Rectal smooth muscle tissue (tissue), 1 donor: ENCODE measurements around the gene KAT6B.
A peak's percentile ranks its signal among the peaks of the same experiment; 100 is the strongest.

Experiments used
- H3K27ac ChIP-seq: one replicate; pipeline ENCODE4 v1.7.0; 2013; ENCODE audit warnings: low read depth, low read length, inconsistent platforms
- H3K27me3 ChIP-seq: one replicate; pipeline ENCODE4 v1.7.0; 2013; ENCODE audit warnings: low read length; ENCODE audit not compliant: control insufficient read depth, insufficient read depth
- H3K36me3 ChIP-seq: one replicate; pipeline ENCODE4 v1.7.0; 2013; ENCODE audit warnings: low read length; ENCODE audit not compliant: control insufficient read depth, insufficient read depth
- H3K4me1 ChIP-seq: one replicate; pipeline ENCODE4 v1.7.0; 2013; ENCODE audit warnings: low read length; ENCODE audit not compliant: control insufficient read depth, insufficient read depth
- H3K4me3 ChIP-seq: one replicate; pipeline ENCODE4 v1.7.0; 2013; ENCODE audit warnings: low read length
- H3K9ac ChIP-seq: one replicate; pipeline ENCODE4 v1.7.0; 2013; ENCODE audit warnings: low read length

Gene KAT6B

GRCh38 chr10:75012471-75012870, 186.1 kb downstream of the KAT6B start:
- Histone ChIP-seq H3K36me3 (peaks cover 4% of the 10 kb centered on the region), H3K27ac (no peak overlapping the region), H3K4me1 (peaks cover 6% of the 10 kb centered on the region), H3K4me3 (no peak overlapping the region), H3K27me3 (no peaks in the 10 kb centered on the region), H3K9ac (no peak overlapping the region)

- no peaks in the 10 kb centered on the region for H3K27me3 ChIP-seq
- H3K4me3 ChIP-seq = no peak overlapping the region
- H3K4me1 ChIP-seq = peaks cover 6% of the 10 kb centered on the region
- H3K9ac ChIP-seq = no peak overlapping the region
- H3K27ac ChIP-seq = no peak overlapping the region
- peaks cover 4% of the 10 kb centered on the region for H3K36me3 ChIP-seq
Observed at GRCh38 chr10:75013007-75013406, 186.6 kb downstream of the KAT6B start.

DNA sequence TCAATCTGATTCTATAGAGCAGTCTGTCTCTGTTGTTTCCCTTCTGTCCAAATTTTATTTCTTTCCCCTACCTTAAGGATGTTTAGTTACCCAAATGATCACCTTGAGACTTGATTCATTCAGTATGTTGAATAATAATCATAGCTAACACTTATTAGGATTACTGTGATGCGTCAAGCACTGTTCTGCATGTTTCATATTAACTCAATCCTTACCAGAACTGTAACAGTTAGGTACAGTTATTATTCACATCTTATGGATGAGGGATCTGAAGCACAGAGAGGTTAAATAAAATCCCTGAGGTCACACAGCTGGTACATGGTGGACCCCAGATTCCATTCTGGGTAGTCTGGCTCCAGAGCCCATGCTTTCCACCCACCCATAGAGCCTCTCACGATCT, 187.1 kb downstream of the KAT6B start:
- Histone ChIP-seq H3K27ac (no peak overlapping the region), H3K36me3 (peaks cover 4% of the 10 kb centered on the region), H3K4me3 (no peak overlapping the region)

DNA sequence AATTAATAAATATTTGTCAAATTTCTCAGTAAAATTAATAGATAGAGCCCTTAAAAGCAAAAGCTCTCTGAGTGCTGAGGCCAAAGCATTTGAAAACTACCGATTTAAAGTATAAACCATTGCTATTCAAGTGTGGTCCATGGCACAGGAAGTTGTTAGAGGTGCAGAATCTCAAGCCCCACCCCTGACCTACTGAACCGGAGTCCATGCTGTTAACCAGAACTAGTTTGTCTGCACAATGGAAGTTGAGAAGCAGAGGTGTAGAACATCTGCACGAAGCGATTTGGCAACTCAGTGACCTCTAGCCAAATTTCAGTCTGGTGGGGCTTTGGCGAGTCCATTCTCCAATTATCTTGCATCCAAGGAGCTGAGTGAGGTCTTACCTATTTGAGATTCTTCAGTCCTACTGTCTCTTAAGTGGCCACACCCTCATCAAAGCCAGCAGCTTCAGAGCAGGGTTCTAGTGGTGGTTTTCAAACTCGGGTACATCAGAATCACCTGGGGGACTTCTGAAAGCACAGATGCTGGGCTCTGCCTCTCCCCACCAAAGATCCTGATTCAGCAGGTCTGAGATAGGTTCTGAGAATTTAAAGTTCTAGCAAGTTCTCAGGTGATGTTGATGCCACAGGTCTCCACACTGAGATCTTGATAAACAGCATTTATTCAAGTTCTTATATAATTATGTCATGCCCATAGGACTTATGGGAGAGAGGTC, 188.3 kb downstream of the KAT6B start:
- Histone ChIP-seq H3K9ac (no peak overlapping the region), H3K4me3 (no peak overlapping the region), H3K27me3 (no peaks in the 10 kb centered on the region), H3K4me1 (peaks cover 8% of the 10 kb centered on the region), H3K27ac (no peak overlapping the region), H3K36me3 (peaks cover 4% of the 10 kb centered on the region)

More for the DNA sequence above, 187.1 kb downstream of the KAT6B start:
- H3K27me3 ChIP-seq = no peaks in the 10 kb centered on the region
- no peak overlapping the region for H3K9ac ChIP-seq
- peaks cover 6% of the 10 kb centered on the region for H3K4me1 ChIP-seq

DNA sequence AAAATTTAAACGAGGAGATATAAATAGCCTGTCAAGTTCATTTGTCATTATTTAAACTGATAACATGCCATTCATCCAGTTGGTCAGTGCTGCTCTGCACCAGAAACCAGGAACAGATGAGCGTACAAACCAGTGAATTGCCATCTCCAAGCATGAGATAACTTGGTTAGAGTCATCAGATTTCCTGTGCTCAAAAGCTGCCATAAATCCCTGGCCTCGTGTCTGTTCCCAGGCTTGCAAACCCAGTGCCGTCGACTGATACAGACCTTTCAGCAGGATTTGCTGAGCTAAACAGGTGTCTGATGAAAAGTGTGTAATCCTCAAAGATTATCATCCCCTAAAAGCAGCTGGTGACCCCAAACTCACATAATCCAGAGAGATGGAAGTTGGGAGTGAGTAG, 189.0 kb downstream of the KAT6B start:
- H3K36me3 ChIP-seq = peaks cover 4% of the 10 kb centered on the region
- H3K27ac ChIP-seq = no peak overlapping the region
- H3K9ac ChIP-seq = no peak overlapping the region
- peaks cover 8% of the 10 kb centered on the region for H3K4me1 ChIP-seq
- H3K27me3 ChIP-seq = no peaks in the 10 kb centered on the region
- no peak overlapping the region for H3K4me3 ChIP-seq

DNA sequence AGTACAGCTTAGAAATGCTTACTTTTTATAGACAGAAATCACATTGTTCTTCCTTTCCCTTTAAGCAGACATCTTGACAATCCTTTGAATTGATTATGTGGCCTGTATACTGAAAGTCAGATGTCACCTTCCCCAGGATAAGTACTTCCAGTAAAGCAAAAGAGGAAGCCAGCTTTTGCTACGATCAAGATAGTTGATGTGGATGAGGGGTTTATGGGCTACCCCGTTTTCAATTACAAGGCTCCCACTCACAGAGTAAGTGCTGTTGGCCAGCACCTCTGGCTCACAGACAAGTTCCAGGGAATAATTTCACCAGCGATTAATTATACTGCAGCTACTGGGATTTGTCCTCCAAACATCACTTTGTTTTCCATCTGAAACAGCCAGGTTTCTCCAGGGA, 189.9 kb downstream of the KAT6B start:
- H3K9ac ChIP-seq = no peak overlapping the region
- peaks cover 7% of the 10 kb centered on the region for H3K36me3 ChIP-seq
- peaks cover 8% of the 10 kb centered on the region for H3K4me1 ChIP-seq
- H3K4me3 ChIP-seq = no peak overlapping the region
- peak overlapping the region; percentile 11 for H3K27ac ChIP-seq
- H3K27me3 ChIP-seq = no peaks in the 10 kb centered on the region

- Histone ChIP-seq H3K4me1 (peaks cover 8% of the 10 kb centered on the region), H3K36me3 (peaks cover 4% of the 10 kb centered on the region), H3K4me3 (no peak overlapping the region), H3K9ac (no peak overlapping the region), H3K27ac (no peak overlapping the region), H3K27me3 (no peaks in the 10 kb centered on the region)
Observed at GRCh38 chr10:75018251-75018650, 191.9 kb downstream of the KAT6B start.

DNA sequence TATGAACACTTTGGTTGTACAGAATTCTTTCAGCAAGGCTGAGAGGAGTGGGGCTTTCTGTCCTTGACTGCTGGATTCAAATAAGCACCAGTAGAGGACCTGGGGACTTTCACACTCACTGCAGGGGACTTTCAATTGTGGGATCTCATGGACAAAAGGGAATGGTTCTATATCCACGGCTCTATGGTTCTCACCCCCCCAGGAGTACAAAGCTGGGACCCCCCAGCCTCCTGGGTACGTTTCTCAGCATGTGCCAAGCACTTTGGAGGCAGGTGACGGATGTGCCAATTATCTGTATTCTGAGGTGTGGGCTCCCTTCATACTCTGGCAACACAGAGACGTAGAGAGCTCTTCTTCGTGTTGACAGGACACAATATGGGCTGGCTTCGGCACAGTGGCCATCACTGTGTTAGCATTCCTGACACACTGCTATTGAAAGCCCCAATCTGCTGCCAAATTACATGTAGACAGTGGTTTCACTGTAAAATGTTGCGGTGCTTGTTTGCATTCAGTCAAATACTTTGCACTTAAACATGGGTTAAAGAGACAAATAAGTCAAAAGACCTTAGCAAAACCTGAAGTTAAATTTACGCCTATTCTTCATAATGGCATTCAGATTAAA, 192.4 kb downstream of the KAT6B start:
- H3K27ac ChIP-seq = no peak overlapping the region
- H3K9ac ChIP-seq = no peak overlapping the region
- H3K27me3 ChIP-seq = no peaks in the 10 kb centered on the region
- H3K36me3 ChIP-seq = peaks cover 4% of the 10 kb centered on the region
- no peak overlapping the region for H3K4me3 ChIP-seq
- H3K4me1 ChIP-seq = peaks cover 6% of the 10 kb centered on the region

DNA sequence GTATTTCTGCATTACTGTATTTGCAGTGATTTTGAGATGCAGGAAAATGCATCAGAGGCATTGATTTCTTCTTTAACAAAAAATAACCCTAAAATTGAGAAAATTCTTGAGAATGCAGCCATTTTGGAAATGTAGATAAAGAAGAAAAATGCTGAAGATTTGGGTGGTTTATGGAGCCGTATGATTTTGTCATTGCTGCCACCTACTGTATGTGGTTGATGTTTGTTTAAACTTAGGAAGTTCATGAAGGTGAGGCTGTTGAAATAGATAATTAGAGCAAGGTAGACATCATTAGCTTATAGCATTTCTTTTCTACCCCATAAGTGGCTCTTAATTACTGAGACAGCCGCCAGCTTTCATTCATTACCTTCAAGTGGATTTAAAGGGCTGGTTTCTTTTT, 193.0 kb downstream of the KAT6B start:
- Histone ChIP-seq H3K36me3 (peaks cover 4% of the 10 kb centered on the region), H3K9ac (no peak overlapping the region), H3K4me1 (peaks cover 6% of the 10 kb centered on the region), H3K27ac (no peak overlapping the region), H3K4me3 (no peak overlapping the region), H3K27me3 (no peaks in the 10 kb centered on the region)

- Histone ChIP-seq H3K9ac (no peak overlapping the region), H3K4me1 (peaks cover 9% of the 10 kb centered on the region), H3K27me3 (no peaks in the 10 kb centered on the region), H3K4me3 (no peak overlapping the region), H3K27ac (no peak overlapping the region), H3K36me3 (peaks cover 7% of the 10 kb centered on the region)
Observed at GRCh38 chr10:75020168-75020567, 193.8 kb downstream of the KAT6B start.

DNA sequence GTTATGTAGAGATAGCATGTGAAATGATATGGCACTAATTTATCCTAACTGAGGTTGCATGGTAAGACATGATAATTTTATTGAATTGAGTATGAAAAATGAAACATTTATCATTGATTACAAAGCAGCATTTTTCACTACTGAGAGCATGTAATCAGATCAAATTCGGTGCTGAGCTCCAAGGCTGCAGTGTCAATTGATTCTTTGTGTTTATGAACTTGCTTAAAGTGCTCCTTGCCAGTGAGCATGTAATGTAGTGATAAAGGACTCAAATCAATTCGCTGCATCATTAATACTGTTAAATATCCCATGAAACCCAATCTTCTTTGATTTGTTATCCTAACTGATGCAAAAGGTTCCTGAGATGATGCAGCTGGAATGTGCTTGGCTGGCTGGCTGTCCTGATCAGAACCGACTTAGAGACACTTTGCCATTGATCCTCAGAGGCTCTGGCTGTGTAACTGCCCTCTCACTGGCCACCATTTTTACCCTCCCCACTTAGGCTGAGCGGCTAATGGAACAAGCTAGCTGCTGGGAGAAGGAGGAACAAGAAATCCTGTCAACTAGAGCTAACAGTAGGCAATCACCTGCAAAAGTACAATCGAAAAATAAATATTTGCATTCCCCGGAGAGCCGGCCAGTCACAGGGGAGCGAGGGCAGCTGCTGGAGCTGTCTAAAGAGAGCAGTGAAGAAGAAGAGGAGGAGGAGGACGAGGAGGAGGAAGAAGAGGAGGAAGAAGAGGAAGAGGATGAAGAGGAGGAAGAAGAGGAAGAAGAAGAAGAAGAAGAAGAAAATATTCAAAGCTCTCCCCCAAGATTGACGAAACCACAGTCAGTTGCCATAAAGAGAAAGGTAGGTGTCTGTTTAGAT, 195.2 kb downstream of the KAT6B start:
- H3K4me3 ChIP-seq = no peak overlapping the region

GRCh38 chr10:75023074-75023473, 196.7 kb downstream of the KAT6B start:
- H3K4me1 ChIP-seq = peaks cover 6% of the 10 kb centered on the region
- peaks cover 9% of the 10 kb centered on the region for H3K36me3 ChIP-seq
- no peak overlapping the region for H3K27ac ChIP-seq

More for the DNA sequence above, 195.2 kb downstream of the KAT6B start:
- no peaks in the 10 kb centered on the region for H3K27me3 ChIP-seq
- H3K9ac ChIP-seq = no peak overlapping the region
- H3K4me1 ChIP-seq = peaks cover 6% of the 10 kb centered on the region
- H3K27ac ChIP-seq = no peak overlapping the region
- H3K36me3 ChIP-seq = peaks cover 9% of the 10 kb centered on the region

More at GRCh38 chr10:75023074-75023473, 196.7 kb downstream of the KAT6B start:
- Histone ChIP-seq H3K4me3 (no peak overlapping the region), H3K9ac (no peak overlapping the region), H3K27me3 (no peaks in the 10 kb centered on the region)
